Measurements from ENCODE around the gene TNS3.

The TNS3 gene

DNA sequence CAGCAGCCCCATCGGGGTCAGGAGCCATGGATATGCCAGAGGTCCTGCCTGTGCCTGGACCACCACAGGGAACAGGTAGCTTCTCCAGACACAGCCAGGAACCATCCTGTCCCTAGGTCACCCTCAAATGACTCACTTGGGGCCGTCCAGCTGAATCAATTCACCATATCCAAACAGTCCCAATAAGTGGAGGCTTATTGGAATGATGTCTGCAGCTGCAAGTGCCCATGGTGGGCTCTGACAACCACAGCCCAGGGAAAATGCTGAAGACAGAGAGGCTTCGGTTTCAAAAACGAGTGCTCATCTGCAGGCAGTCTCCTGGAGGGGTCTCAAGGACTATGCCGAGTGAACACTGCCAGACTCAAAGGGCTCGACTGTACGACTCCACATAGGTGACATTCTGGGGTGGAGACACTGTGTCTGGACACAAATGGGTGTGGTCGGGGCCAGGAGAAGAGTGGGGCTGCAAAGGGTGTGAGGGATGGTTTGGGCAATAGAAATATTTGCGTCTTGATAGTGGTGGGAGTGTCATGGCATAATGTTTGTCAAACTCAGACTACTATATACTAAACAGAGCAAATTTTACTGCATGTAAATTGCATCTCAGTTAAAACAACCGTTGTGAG lies 204.8 kb downstream of the TNS3 start:
- no peak for DNase-seq (ENCODE audit: extremely low read depth in 1 of 2, low read depth in 1 of 2)

DNA sequence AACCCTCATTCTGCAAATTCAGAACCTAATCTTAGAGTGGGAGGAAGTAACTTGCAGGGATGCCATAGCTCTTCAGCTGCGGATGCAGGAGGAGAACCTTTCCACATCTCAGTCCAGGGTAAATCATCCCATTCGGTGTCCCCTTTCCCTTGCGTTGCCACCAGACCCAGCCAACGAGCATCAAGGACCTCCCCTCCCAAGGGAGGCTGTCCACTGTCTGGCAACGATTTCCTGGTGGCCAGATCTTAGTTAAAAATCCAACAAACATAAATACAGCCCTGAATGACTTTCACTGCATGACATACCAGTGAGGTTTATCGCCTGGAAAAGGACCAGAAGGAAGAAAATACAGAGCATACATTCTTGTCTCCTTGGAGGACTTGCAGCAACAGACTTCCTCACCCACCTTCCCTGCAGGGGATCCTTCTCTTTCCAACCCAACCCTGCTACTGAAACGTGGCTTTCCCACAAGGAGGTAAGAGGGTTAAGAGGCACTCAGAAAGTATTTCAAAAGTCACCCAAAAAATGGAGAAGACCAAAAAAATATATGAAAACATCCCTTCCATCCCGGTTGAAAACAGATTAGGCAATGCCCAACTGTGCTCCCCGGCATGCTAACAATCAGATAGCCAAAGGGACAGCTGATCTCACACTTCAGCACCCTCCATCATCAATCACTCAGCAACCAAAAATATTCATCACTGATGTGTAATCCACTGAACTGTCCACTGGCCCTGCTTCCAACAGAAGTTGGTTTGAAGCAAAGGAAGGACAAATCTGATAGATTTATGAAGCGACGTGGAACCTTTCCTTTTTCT lies 206.6 kb downstream of the TNS3 start:
- no peak for DNase-seq (ENCODE audit: extremely low read depth in 1 of 2, low read depth in 1 of 2)

GRCh38 chr7:47374538-47374937 lies 207.4 kb downstream of the TNS3 start:
- DNase-seq (ENCODE audit: extremely low read depth in 1 of 2, low read depth in 1 of 2) = no peak

- no peak for DNase-seq (ENCODE audit: extremely low read depth in 1 of 2, low read depth in 1 of 2)
Measured at GRCh38 chr7:47373871-47374451, 207.9 kb downstream of the TNS3 start.

- DNase-seq (ENCODE audit: extremely low read depth in 1 of 2, low read depth in 1 of 2) = no peak
Measured at GRCh38 chr7:47371733-47372368, 210.1 kb downstream of the TNS3 start.

GRCh38 chr7:47371317-47371716 lies 210.6 kb downstream of the TNS3 start:
- DNase-seq (ENCODE audit: extremely low read depth in 1 of 2, low read depth in 1 of 2) = no peak

- no peak for DNase-seq (ENCODE audit: extremely low read depth in 1 of 2, low read depth in 1 of 2)
Measured at GRCh38 chr7:47370461-47371042, 211.4 kb downstream of the TNS3 start.

DNA sequence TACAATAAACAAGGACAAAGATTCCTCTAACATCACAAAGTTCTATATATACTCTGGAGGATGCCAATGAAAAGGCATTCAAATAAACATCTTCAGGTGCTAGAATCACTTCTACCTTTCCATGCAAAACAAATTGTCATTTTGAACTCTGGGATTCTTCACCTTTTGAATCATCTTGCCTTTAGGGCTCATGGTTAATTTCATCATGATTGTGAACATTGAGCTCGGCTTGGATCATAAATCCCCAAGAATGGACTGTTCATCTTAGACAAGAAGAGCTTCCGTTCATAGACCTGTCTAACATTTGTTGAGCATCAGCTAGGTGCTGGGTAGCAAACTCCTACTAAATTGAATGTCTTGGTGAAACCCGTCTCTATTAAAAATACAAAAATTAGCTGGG lies 212.2 kb downstream of the TNS3 start:
- DNase-seq (ENCODE audit: extremely low read depth in 1 of 2, low read depth in 1 of 2) = no peak

DNA sequence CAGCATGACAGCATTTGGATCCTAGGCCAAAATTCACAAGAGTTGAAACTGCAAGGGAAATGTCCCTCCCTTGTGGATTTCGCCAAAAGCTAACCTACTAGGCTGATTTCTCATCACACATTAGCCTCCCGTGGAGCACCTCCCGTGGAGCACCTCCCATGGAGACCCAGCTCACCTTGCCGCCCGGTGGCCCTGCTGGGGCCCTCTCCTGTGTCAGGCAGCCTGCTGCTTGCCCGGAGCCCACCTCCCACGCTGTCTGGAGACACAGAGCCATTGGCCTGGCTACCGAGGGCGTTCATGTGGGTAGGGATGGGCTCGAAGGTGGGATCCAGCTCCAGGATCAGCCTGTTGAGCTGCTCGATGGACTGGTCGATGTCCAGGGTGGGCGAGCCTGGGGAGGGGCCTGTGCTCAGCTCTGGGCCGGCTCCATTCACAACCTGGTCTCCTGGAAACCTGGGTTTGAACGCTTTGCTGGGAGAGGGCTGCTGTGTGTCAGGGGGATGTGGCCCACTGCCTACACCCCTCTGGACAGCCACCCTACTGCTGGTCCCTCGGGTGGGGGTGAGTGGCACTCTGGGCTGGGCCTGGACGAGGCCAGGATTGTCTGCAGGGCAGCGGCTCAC lies 213.6 kb downstream of the TNS3 start:
- no peak for DNase-seq (ENCODE audit: extremely low read depth in 1 of 2, low read depth in 1 of 2)

DNA sequence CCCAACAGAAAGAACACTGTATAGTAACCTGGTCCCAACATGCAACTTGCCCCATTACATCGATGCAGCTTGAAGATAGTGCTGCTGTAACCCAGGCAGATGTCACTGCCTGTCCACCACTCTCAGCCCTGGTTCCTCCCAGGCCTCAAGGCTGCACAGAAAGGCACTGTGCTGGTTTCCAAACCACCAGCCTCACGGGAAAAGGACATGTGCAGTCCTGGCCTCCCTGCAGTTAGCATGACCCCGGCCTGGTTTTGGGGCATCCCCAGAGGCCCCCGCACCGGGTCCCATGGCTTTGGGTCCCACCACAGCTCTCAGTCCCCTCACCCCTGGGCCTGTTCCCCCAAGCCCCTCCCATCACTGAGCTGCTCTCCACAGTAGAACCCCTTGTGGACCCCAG lies 214.5 kb downstream of the TNS3 start:
- DNase-seq (ENCODE audit: extremely low read depth in 1 of 2, low read depth in 1 of 2) = no peak

DNA sequence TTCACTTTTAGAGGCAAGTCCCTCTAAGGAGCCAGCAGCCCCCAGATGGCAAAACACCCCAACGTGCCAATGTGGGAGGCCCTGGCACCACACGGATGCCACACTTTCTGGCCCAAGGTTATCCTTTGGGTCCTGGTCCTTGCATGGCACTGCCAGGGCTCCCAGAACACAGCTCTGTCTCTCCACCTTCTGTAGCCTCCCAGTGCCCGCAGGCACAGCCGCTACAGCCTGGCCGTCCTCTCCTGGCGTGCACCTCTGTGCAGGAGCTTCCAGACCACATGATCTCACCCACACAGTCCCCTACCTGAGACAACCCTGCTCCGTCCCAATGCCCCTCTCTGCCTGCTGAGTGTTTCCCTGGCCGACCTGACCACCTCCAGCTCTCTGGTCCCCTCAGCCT lies 215.0 kb downstream of the TNS3 start:
- DNase-seq (ENCODE audit: extremely low read depth in 1 of 2, low read depth in 1 of 2) = no peak

- no peak for DNase-seq (ENCODE audit: extremely low read depth in 1 of 2, low read depth in 1 of 2)
Measured at GRCh38 chr7:47366211-47366610, 215.7 kb downstream of the TNS3 start.

GRCh38 chr7:47362984-47363383 lies 218.9 kb downstream of the TNS3 start:
- DNase-seq (ENCODE audit: extremely low read depth in 1 of 2, low read depth in 1 of 2) = no peak

DNA sequence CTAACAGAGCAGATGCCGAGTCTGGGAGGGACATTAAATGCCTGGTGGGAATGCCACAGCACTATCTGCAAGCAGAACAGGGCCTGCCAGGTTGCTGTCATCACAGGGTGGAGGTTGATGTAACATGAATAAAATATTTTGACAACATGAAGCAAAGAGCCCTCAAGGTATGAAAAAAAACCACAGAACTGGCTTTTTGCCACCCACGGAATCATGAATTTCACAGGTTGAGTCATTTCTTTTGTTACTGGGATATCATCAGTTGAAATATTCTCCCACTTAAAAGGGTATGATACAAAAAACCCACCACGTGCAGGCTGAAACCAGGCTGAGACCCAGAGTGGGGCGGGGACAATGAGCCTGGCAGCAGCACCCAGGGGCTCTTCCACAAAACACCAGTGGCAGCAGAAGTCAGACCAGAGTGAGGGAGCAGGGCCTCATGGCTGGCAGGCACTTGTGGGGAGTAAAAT lies 220.1 kb downstream of the TNS3 start:
- DNase-seq (ENCODE audit: extremely low read depth in 1 of 2, low read depth in 1 of 2) = no peak

DNA sequence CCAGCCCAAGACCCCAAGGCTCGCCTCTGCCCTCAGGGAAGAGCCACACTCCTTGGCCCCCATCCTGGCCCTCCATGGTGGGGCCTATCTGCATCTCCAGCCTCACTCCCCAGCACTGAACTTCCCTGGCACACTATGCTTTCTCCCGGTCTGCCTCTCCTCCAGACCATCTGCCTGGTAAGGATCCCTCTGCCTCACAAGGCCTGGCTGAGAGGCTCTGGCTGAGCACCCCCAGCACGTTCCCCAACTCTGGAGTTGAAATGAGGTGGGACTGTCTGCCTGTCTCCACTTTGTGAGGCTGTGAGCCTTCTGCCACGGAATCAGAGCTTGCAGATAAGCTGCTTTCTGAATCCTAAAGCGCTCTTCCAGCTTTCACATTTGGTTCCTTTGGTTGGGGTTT lies 220.7 kb downstream of the TNS3 start:
- no peak for DNase-seq (ENCODE audit: extremely low read depth in 1 of 2, low read depth in 1 of 2)

GRCh38 chr7:47360301-47360900 lies 221.5 kb downstream of the TNS3 start:
- no peak for DNase-seq (ENCODE audit: extremely low read depth in 1 of 2, low read depth in 1 of 2)

- no peak for DNase-seq (ENCODE audit: extremely low read depth in 1 of 2, low read depth in 1 of 2)
Measured at GRCh38 chr7:47358944-47359588, 222.8 kb downstream of the TNS3 start.

DNA sequence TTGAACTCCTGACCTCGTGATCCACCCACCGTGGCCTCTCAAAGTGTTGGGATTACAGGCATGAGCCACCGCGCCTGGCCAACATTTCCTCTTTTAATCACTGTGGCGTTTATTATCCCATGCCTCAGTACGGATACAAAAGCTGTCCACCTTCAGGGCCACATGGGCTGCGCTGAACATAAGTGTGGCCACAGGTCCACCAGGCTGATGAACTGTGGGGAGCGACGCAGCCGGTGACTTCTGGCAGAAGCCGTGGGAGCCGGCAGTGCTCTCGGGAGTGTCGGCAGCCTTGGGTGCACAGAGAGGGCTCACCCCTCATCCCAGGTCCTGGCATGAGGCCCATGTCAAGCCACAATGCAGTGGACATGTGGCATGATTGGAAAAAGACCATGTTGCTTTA lies 223.6 kb downstream of the TNS3 start:
- DNase-seq (ENCODE audit: extremely low read depth in 1 of 2, low read depth in 1 of 2) = no peak

DNA sequence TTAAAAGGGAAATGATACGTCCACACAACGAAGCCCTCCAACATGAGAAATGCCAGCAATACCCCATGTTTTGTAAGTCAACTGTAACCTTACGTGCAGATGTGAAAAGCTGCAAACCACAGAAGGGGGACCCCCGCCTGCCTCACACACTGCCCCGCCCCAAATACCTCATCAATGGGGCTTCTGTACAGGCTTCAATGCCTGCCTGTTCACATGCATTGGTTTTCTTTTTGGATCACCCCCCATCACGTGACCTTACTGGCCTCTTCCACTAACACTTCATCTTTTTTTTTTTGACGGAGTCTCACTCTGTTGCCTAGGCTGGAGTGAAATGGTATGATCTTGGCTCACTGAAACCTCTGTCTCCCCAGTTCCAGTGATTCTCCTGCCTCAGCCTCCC lies 224.0 kb downstream of the TNS3 start:
- DNase-seq (ENCODE audit: extremely low read depth in 1 of 2, low read depth in 1 of 2) = no peak

GRCh38 chr7:47357361-47357760 lies 224.6 kb downstream of the TNS3 start:
- no peak for DNase-seq (ENCODE audit: extremely low read depth in 1 of 2, low read depth in 1 of 2)

Data from activated CD8-positive, alpha-beta memory T cell treated with anti-CD3 and anti-CD28 coated beads for 1 hour (primary cell).